GM19240 (cell line): ENCODE results near the gene SREBF1.
A peak's percentile ranks its signal among the peaks of the same experiment; 100 is the strongest.

Source experiments
- DNase-seq: peaks from one replicate; pipeline ENCODE4 v3.0.0; 2011; ENCODE audit warnings: low spot score; ENCODE audit not compliant: insufficient read length

Gene SREBF1

GRCh38 chr17:17859909-17860765 is 23.4 kb upstream of the SREBF1 start:
- peak; percentile 92 for DNase-seq

GRCh38 chr17:17857496-17857895 is 20.7 kb upstream of the SREBF1 start:
- DNase-seq, result no peak

- no peak for DNase-seq
These were observed 19.6 kb upstream of the SREBF1 start for GRCh38 chr17:17856386-17856785.

- DNase-seq, result no peak
These were observed 19.2 kb upstream of the SREBF1 start for GRCh38 chr17:17855976-17856375.

DNA sequence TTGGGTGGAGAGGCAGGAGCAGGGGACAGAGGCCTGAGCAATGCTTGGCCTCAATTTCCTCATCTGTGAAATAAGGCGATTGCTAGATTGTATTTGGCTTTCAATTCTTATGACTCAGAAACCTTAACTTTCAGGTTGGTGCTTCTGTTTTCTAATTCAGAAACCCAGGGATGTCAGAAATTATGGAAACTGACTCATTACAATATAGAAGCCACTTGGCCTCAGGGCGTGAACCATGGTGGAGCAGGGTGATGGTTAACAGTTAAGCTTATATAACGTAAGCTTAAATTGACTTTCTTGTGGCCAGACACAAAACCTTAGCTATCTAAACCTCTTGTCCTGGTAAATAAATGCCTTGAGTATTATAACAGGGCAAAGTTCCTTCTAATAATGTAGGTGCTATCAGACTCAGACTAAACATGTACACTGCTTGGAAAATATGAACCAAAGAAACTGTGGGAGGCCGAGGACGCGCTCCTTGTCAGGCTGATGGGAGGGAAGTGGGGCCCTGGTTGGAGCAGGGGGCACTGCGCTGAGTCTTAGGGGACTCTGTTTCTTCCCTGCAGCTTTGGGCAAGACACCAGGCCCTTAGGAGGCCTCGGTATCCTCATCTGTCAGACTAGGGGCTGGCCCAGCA is 17.1 kb upstream of the SREBF1 start:
- no peak for DNase-seq

GRCh38 chr17:17852930-17853329 is 16.1 kb upstream of the SREBF1 start:
- DNase-seq, result no peak

- DNase-seq, result no peak
These were observed 14.6 kb upstream of the SREBF1 start for GRCh38 chr17:17851103-17852002.

- DNase-seq, result no peak
These were observed 13.1 kb upstream of the SREBF1 start for GRCh38 chr17:17849845-17850373.

- DNase-seq, result no peak
These were observed 12.5 kb upstream of the SREBF1 start for GRCh38 chr17:17849147-17849820.

GRCh38 chr17:17848311-17849082 is 11.7 kb upstream of the SREBF1 start:
- no peak for DNase-seq

DNA sequence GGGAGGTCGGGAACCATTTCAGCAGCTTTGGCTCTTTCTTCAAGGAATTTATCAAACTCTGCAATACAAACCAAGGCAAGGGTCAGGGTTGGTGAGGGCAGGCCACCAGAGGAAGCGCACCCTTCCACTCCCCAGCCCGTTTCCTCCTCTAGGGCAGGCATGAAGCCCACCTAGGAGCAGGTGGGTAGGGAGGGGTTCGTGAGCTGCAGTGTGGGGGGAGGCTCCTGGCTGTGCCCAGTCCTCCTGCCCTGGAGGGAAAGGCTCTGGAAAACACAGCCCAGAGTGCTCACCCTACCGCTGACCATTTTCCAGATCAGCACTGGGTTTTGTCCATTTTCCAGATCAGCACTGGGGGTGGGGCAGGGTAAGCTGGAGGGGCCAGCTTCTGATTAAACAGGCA is 10.9 kb upstream of the SREBF1 start:
- DNase-seq, result no peak

DNA sequence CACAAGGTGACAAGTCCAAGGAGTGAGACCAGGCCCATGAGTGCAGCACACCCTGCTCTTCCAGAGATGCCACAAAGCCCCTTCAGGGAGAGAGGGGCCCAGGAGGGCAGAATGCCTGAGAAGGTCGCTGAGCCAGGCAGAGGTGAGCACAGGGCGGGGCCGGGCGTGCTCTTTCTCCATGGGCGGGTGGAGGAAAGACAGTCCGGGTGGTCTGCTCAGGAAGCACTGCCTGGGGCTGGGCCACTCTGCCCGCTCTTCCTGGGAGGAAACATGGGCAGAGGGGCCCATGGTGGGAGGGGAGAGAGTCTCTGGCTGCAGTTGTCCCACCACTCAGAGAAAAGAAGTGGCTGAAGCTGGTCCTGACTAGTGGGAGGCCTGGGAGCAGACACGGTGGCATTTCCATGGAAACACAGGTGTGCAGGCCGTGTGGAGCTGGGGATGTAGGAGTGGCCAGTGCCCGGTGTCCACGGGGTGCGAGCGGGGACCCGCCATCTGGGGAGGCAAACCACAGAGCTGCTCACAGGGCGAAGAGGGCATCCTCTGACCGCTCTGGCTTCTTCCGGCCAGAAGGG is 10.4 kb upstream of the SREBF1 start:
- no peak for DNase-seq

DNA sequence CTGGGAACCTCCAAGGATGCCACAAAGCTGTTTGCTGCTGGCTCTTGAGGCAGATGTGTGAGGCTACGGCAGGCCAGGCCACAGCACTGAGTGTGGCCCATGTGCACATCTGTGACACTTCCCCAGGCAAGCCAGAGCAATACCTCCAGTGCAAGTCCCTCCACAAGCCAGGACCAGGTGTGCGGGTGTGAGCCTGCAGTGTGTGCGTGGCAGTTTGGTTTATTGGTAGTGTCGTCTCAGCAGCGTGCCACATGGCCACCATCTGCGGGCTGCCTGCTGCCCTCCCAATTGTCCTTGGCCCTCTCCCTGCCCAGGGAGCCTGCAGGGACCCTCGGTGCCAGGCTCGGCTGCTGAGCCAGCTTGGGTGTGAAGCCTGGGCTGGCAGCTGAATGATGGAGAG is 9.9 kb upstream of the SREBF1 start:
- no peak for DNase-seq

DNA sequence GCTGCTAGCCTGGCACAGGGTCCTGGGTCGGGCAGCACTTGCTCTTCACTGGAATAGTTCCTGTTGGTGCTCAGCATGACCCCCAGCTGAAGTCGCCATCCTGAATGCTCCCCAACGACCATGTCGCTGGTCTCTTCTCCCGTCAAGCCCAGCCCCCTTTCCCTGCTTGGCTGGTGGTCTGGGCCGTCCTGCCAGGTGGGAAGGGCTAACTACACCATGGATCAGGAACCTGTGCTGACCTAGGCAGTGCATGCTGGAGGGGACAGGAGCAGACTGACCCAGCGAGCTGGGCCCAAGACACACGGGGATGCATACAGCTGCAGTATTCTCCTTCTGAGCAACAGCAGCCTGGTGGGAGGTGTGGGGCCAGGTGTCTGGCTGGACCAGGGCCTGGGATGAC is 9.2 kb upstream of the SREBF1 start:
- DNase-seq, result no peak

DNA sequence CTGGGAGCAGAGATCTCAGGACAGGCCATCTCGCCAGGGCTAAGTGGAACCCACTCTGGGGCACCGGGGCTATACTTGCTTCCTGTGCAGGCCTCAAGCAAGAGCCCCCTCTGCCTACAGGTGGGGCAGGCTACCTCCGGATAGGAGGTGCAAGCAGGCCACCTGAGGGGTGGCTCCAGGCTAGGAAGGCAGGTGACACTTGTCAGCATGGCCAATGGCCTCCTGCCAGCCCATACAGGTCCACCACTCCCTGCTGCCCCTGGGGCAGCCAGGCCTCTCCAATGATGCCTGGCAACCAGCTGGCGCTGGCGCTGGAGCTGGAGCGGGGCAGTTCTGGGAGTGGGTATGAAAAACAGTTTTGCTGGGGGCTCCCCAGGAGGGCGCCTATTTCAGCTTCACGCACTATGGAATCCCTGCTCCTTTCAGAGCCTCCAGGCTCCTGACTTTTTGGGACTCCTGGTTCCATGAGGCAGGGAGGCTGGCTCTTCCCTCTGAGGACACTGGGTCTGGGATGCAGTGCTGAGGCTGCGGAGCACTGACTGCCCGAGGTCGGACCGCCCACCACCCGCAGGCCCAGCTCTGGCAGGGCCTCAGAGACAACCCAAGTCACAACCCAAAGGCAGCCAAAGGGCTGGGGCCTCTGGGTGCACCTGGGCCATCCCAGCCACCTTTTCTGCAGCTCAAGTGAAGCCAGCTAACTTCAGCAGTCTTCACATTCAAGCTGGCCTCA is 8.4 kb upstream of the SREBF1 start:
- no peak for DNase-seq

- no peak for DNase-seq
These were observed 7.7 kb upstream of the SREBF1 start for GRCh38 chr17:17844500-17844899.

DNA sequence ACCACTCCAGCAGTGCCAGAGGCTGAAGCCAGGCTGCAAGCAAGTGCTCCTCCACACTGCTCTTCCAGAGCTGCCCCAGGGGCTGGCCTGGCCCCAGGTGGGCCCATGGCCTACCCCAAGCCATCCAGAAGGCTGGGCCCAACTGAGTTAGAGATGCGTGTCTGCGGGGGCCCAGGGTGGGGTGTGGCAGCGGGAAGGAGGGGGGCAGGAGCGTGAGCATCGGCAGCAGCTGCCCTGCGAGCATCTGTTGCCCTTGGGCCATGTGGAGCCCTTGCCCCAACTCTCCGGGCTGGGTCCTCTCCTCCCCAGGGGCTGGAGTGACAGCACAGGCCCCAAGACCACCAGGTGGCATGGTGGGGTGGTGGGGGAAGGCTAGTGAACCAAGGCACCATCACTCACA is 7.3 kb upstream of the SREBF1 start:
- no peak for DNase-seq

DNA sequence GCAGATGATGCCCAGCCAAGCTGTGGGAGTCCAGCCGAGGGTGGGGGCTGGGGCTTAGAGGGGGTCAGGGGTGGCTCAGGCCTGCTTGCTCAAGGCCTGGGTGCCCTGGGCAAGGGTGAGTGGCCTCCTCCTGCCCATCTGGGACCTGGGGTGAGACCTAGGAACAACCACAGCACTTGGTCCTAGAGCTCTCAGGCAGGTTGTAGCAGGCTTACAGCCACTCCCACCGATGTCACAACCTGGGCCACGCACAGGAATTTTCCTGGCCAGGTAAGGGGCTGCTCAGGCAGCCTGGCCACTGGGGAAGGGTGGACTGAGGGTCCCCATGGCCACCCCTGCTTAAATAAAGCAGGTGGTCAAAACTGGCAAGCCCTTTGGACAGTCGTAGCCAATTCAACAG is 6.3 kb upstream of the SREBF1 start:
- no peak for DNase-seq

DNA sequence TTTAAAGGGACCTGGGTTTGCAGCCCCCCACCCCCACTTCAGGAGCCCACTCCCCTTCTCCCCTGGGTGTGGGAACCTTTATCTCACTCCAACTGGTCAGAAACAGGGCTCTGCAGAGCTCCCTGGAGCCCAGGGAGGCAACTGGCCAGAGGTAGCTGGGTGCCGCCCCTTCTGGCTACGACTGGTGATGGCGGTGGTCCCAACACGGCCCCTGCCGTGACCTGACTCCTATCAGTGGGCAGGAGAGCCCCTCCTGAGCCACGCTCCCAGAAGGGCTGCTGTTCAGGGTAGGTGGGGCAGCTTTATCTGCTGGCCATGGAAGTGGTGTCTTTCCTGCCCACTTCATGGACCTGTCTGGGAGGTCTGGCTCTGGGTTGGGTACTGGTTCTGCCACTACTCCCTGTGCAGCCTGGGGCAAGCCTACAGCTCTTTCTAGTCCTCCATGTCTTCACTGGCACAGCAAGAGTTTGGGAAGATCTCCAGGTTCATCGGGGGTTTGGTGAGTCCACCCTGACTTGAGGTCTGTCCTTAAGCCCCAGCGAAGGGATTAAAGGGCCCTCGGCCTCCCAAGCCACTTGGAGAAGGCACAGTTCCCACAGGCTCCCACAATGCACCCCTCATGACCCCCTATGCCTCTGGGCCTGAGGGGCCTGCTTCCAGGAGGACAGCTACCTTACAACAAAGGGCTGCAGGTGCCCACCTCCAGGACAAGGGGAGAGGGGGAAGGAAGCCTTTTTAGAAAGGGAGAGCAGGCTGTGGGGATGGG is 5.5 kb upstream of the SREBF1 start:
- DNase-seq, result no peak
